GM19438 (cell line): ENCODE measurements around the gene COL26A1.
"Not testable (repeated sequence)": the region's sequence is repeated elsewhere in the genome, so short reads cannot be mapped to it uniquely, and the experiment has no call there.

Experiments
- ATAC-seq: cut with Tn5 transposase; IDR thresholded peaks from one replicate; pipeline ENCODE4 v1.9.1; 2021; ENCODE audit warnings: low read depth; ENCODE audit not compliant: unreplicated experiment

The COL26A1 gene

GRCh38 chr7:101400751-101401150, 38.1 kb downstream of the COL26A1 start:
- ATAC-seq, result no peak

DNA sequence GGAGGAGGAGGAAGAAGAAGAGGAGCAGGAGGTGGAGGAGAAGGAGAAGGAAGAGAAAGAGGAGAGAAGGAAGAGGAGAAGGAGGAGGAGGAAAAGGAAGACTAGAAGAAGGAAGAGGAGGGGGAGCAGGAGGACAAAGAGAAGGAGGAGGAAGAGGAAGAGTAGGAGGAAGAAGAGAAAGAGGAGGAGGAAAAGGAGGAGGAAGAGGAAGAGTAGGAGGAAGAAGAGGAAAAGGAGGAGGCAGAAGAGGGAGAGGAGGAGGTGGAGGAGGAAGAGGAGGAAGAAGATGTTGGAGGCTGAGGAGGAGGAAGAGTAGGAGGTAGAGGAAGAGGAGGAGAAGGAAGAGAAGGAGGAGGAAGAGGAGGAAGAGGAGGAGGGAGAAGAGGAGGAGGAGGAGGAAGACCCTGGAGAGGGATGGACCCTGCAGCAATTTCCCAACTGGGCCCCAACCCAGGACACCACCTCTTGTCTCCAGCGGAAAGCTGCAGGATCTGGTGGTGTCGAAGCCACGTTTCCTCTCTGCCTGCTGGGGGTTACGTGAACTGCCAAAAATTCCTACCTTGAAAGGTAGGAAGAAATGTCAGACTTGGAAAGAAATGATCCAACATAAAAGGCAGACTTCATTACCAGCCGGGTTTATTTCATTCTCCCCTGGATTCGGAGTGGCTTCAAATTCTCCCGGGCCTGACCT, 38.9 kb downstream of the COL26A1 start:
- ATAC-seq, result no peak

DNA sequence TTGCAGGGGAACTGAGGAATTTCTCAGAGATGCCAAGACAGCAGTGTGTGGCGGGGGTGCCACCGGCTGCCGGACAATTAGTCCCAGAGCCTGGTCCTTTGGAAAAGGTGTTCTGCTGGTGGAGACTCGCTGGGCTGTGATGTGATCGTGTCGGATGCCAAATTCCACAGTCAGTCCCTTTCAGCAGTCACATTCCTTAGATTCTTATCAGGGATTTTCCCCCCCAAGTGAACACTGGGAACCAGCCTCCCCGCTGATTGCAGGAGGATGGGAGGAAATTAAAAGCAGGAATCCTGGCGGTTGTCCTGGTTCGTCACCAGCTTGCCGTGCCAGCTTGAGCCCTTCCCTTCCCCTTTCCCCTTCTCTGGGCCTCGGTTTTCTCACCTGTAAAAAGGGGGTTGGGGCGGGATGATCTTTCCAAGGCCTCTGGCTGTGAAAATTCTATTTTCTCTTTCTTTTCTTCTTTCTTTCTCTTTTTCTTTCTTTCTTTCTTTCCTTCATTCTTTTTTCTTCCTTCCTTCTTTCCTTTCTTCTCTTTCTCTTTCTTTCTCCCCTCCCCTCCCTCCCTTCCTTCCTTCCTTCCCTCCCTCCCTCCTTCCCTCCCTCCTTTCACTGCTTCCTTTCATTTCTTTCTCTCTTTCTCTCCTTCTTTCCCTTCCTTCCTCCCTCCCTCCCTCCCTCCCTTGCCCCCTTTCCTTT, 39.6 kb downstream of the COL26A1 start:
- ATAC-seq, result no peak

DNA sequence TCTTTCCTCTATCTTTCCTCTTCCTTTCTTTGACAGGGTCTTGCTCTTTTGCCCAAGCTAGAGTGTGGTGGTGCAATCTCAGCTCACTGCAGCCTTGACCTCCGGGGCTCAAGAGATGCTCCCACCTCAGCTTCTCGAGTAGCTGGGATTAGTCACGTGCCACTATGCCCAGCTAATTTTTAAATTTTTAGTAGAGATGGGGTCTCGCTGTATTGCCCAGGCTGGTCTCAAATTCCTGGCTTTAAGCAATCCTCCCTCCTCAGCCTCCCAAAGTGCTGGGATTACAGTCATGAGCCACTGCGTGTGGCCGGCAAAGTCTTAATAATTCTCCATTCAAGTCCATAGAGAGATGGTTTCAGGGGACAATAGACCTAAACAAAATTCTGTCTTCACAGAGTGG, 40.2 kb downstream of the COL26A1 start:
- ATAC-seq, result no peak

DNA sequence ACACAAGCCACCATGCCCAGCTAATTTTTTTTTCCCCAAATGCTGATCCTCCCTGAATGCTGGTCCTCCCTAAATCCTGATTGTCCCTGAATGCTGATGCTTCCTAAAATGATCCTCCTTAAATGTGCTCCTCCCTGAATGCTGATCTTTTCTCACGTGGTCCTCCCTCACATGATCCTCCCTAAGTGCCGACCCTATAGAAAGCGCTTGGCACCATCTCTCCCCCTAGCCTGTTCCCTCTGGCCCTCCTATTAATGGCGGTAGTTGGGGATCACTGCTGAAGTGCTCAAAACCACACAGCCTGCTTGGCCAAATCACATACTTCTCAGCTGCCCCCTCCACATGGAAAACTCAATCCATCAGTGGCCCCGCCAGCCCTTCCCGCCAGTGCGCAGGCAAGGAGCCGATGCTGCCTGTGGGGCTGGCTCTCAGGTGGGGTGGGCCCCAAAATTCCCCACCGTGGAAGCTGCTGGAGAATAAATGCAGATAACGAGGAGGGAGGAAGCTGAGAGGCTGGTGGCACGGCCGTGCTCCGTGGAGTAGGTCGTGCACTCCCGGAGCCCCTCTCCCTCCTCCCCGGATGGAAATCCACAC, 42.9 kb downstream of the COL26A1 start:
- ATAC-seq, result no peak

DNA sequence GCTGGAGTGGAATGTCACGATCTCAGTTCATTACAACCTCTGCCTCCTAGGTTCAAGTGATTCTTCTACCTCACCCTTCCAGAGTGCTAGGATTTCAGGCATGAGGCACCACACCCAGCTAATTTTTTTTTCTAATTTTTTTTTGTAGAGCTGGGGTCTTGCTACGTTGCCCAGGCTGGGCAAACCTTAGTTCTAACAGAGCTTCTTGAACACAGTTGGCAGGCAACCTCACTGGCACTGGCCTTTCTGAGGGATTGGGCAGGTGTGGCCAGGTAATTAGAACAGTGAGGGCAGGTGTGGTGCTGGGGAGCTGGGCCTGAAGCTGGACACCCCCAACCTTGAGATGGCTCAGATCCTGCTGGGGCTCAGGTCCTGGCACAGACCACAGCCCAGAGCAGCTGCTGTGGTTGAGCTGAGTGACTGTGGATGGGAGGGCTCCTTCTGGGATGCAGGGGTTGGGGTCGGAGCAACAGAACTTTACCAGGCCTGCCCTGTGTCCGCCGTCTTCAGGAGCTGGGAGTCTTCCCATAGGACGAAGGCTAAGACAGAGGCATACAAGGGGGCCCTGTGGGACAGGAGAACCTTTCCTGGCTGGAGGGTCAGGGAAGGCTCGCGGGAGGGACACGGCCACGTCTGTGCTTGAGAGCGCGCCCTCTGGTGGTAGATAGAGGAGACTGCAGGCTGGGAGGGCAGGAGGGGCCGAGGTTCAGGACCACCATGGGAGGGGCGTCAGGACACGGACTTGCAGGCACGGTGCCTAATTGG, 48.2 kb downstream of the COL26A1 start:
- no peak for ATAC-seq

GRCh38 chr7:101411508-101411874, 48.8 kb downstream of the COL26A1 start:
- ATAC-seq, result no peak

- no peak for ATAC-seq
Observed at GRCh38 chr7:101412976-101413375, 50.3 kb downstream of the COL26A1 start.

DNA sequence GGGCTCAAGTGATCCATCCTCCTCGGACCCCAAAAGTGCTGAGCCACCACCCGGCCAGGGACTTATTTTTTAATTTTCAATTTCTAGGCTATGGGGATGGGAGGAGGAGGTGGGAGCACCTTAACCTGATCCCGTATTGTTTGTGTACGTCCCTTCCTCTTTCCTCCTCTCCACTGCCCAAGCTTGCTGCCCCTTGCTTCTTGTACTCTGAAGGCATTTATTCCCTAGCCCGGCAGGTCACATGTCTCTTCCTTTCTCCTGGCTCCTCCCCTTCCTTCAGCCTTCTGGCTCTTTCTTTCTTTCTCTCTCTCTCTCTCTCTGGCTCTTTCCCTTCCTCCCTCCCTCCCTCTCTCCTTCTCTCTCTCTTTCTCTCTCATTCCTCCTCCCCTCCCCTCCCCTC, 56.0 kb downstream of the COL26A1 start:
- ATAC-seq, result no peak

DNA sequence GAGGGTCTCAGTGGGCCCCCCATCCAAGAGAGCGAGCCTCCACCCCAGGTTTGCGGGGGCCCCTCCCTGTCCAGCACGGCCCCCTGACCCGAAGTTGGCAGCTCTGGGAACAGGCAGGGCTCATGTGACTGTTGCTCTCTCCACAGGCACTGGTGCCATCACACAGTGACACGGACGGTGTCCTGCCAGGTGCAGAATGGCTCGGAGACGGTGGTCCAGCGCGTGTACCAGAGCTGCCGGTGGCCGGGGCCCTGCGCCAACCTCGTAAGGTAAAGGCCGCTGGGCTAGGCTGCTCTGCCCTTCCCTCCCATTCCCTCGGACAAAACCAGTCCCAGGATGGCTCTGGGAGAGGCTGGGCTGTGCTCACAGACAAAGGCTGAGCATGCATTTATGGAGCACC, 57.2 kb downstream of the COL26A1 start:
- ATAC-seq, result no peak

DNA sequence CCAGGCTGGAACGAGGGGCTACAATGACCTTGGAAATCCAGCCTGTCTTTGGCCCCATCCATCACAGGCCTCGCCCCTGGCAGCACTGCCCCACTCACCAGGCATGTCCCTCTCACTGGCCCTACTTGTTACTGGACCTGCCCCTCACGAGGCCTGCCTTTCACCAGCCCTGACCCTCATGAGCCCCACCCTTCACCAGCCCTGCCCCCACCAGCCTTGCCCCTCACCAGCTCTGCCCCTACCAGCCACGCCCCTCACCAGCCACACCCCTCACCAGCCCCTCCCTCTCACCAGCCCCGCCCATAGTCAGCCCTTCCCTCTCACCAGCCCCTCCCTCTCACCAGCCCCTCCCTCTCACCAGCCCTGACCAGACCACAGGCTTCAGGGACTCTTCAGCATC, 57.8 kb downstream of the COL26A1 start:
- no peak for ATAC-seq

- no peak for ATAC-seq
Observed at GRCh38 chr7:101422356-101423195, 59.9 kb downstream of the COL26A1 start.

GRCh38 chr7:101426303-101427011, 63.8 kb downstream of the COL26A1 start:
- ATAC-seq, result no peak

GRCh38 chr7:101428093-101428866, 65.6 kb downstream of the COL26A1 start:
- no peak for ATAC-seq

GRCh38 chr7:101432316-101432715, 69.6 kb downstream of the COL26A1 start:
- ATAC-seq, result no peak

DNA sequence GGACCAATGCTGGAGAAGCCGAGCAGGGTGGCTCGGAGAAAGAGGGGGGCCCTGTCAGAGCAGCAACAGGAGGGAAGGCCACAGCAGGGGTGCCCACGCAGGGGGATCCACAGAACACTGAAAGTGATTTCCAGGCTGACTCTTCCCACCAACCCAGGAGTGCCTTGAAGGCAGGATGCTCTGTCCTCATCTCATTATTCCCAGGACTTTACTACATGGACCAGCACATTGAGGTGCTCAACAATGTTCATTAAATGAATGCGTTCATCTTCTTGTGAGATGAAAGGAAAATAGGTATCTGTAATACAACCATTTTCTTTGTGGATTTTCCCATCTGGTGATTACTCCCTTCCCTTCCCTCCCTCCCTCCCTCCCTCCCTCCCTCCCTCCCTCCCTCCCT, 71.0 kb downstream of the COL26A1 start:
- no peak for ATAC-seq

DNA sequence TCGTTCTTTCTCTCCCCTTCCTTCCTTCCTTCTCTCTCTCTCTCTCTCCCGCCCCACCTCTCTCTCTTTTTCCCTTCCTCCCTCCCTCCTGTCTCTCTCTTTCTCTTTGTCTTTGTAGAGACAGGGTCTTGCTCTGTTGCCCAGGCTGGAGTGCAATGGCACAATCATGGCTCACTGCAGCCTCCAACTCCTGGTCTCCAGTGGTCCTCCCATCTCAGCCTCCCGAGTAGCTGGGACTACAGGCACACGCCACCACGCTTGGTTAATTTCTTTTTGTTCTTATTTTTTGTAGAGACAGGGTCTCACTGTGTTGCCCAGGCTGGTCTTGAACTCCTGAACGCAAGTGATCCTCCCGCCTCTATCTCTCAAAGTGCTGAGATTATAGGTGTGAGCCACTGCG, 71.5 kb downstream of the COL26A1 start:
- ATAC-seq, result not testable (repeated sequence)

DNA sequence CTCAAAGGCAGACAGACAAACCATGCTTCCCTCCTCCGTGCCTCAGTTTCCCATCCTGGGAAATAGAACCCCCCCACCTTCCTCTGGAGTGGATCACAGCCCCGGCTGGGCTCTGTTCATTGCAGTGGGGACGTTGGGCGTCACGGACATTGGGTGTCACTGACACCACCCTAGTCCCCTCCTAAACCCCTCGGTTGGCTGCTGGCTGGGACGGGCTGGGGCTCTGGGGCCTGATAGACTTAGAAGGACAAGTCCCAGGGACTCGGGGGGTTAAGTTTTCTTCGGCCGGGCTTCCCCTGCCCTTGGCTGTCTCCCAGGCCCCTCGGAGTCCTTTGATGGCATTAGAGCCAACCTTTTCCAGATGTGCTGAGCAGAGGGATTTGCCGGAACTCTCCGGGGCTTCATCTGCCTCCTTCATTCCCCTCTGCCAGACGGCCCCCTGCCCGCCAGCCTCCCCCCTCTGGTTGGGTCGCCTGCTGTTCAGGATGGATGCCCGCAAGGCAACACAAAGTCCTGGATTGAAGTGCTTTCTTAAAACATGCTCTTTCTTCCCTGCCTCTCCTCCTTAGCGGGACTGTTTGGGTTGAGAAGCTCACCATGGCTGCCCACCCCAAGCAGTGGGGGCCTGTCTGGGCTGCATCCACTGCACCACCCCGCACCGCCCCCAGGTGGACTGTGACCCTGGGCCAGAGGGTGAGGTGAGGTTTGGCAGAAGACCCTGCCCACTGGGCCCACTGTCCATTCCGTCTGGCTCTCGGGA, 73.0 kb downstream of the COL26A1 start:
- no peak for ATAC-seq
